Endothelial cell of umbilical vein (primary cell): Measurements from ENCODE around the gene NEMF. TPM values are rescaled to one million over a fixed set of nuclear protein-coding genes. Genes with fewer than 3 reads are reported as not detected.

Experiments
- BruUV-seq: library from RNA; stranded (reverse); fragments of 400-500 nt; replicated peaks from 2 replicates; lab custom pipeline; 2021; lab: Mats Ljungman, UMichigan
- CTCF ChIA-PET: fragments of 300-600, 350-600 bp; sonication (Branson Sonifier 250); formaldehyde crosslinking; loops from one replicate; lab custom pipeline; 2021; ENCODE audit warnings: antibody characterized with exemption, inconsistent platforms; lab: Charles Lee
- POLR2A ChIA-PET: fragments of 300-600, 350-600 bp; sonication (Branson Sonifier 250); formaldehyde crosslinking; loops from one replicate; lab custom pipeline; 2021; ENCODE audit warnings: antibody characterized with exemption, inconsistent platforms; lab: Charles Lee
- DNase-seq: peaks from one replicate; pipeline ENCODE4 v3.0.0-alpha.2; 2011; ENCODE audit warnings: low read depth, low spot score
- FAIRE-seq: peaks from 2 replicates; lab custom pipeline; 2011; peaks lifted over from hg19 to GRCh38; lab: Jason Lieb, UNC
- H2AFZ ChIP-seq: 2 replicates; pipeline ENCODE4 v1.6.0; 2012; ENCODE audit warnings: low read depth, low read length, control low read depth, inconsistent platforms
- H3K27ac ChIP-seq: 2 replicates; pipeline ENCODE4 v1.5.1; 2011; ENCODE audit warnings: low read depth, mild to moderate bottlenecking, control low read depth, low read length, moderate library complexity; ENCODE audit not compliant: insufficient read depth
- H3K27me3 ChIP-seq, 2 experiments: 2 replicates each; pipeline versions ENCODE4 v1.6.0 to v1.6.1; 2011; ENCODE audit warnings: low read length in 2 of 2, mixed read lengths in 1 of 2; ENCODE audit not compliant: control insufficient read depth in 2 of 2, insufficient read depth in 2 of 2
- H3K36me3 ChIP-seq, 2 experiments: 2 replicates in 1 of 2; 3 replicates in 1 of 2; pipeline ENCODE4 v1.5.1; 2011; ENCODE audit warnings: low read length in 2 of 2, mild to moderate bottlenecking in 1 of 2, moderate library complexity in 1 of 2; ENCODE audit not compliant: control insufficient read depth in 2 of 2, insufficient read depth in 2 of 2; ENCODE audit errors: extremely low read depth in 1 of 2
- H3K4me1 ChIP-seq: 3 replicates; pipeline ENCODE4 v1.5.1; 2011; ENCODE audit warnings: mild to moderate bottlenecking, low read length; ENCODE audit not compliant: control insufficient read depth, insufficient read depth; ENCODE audit errors: extremely low read depth
- H3K4me2 ChIP-seq: 2 replicates; pipeline ENCODE4 v1.6.1; 2011; ENCODE audit warnings: low read length, control low read depth, mixed read lengths; ENCODE audit not compliant: insufficient read depth
- H3K4me3 ChIP-seq, 3 experiments: fragments of 200-600 bp in 1 of 3; sonication (generic), shearing (Covaris generic) in 1 of 3; replicated peaks in 1 of 3; 2 replicates each; pipeline ENCODE4 v1.5.1; 2011 to 2016; ENCODE audit warnings: control low read depth in 3 of 3, low read length in 3 of 3, mild to moderate bottlenecking in 2 of 3, inconsistent platforms in 1 of 3, low read depth in 1 of 3, moderate library complexity in 1 of 3; ENCODE audit not compliant: insufficient read depth in 1 of 3
- H3K79me2 ChIP-seq: 2 replicates; pipeline ENCODE4 v1.6.0; 2012; ENCODE audit warnings: low read length, inconsistent platforms; ENCODE audit not compliant: control insufficient read depth, insufficient read depth
- H3K9ac ChIP-seq: replicated peaks from 2 replicates; pipeline ENCODE3; 2011; ENCODE audit warnings: low read length, control low read depth; ENCODE audit not compliant: insufficient read depth; ENCODE audit errors: extremely low read depth
- H3K9me1 ChIP-seq: replicated peaks from 3 replicates; pipeline ENCODE4 v1.6.0; 2011; ENCODE audit warnings: mild to moderate bottlenecking, low read length; ENCODE audit not compliant: control insufficient read depth, insufficient read depth; ENCODE audit errors: extremely low read depth
- H3K9me3 ChIP-seq: replicated peaks from 2 replicates; pipeline ENCODE4 v1.5.1; 2012; ENCODE audit warnings: low read length, inconsistent platforms; ENCODE audit not compliant: control insufficient read depth, insufficient read depth
- H4K20me1 ChIP-seq: replicated peaks from 2 replicates; pipeline ENCODE3; 2011; ENCODE audit warnings: mild to moderate bottlenecking, low read length; ENCODE audit not compliant: control insufficient read depth, insufficient read depth; ENCODE audit errors: extremely low read depth
- EZH2 ChIP-seq: IDR thresholded peaks from 2 replicates; pipeline ENCODE4 v1.6.1; 2012; ENCODE audit warnings: borderline replicate concordance, low read depth, mild to moderate bottlenecking, moderate library complexity, low read length, inconsistent platforms; ENCODE audit not compliant: severe bottlenecking
- FOS ChIP-seq: IDR thresholded peaks from 2 replicates; pipeline ENCODE4 v1.6.1; 2011; ENCODE audit warnings: mild to moderate bottlenecking, low read length, moderate library complexity, borderline replicate concordance; ENCODE audit not compliant: insufficient read depth
- GATA2 ChIP-seq: IDR thresholded peaks from 2 replicates; pipeline ENCODE4 v1.7.0; 2011; ENCODE audit warnings: low read depth, mild to moderate bottlenecking, moderate library complexity, mixed read lengths, low read length; ENCODE audit not compliant: insufficient read length, insufficient read depth
- JUN ChIP-seq: IDR thresholded peaks from 2 replicates; pipeline ENCODE4 v1.6.1; 2011; ENCODE audit warnings: borderline replicate concordance, low read depth; ENCODE audit not compliant: insufficient read length, insufficient read depth
- MYC ChIP-seq: IDR thresholded peaks from one replicate; pipeline ENCODE4 v1.6.1; 2011; ENCODE audit warnings: mild to moderate bottlenecking, low read depth, low read length
- POLR2A ChIP-seq: IDR thresholded peaks from 2 replicates; pipeline ENCODE4 v1.6.1; 2012; ENCODE audit warnings: low read depth, mild to moderate bottlenecking, control low read depth, low read length
- POLR2AphosphoS5 ChIP-seq: IDR thresholded peaks from 2 replicates; pipeline ENCODE4 v1.6.1; 2012; ENCODE audit warnings: low read depth, mild to moderate bottlenecking, control low read depth, low read length, moderate library complexity; ENCODE audit not compliant: insufficient read depth
- dilution Hi-C: fragments of 300-500 bp; cut with MboI; formaldehyde crosslinking; loops from one replicate; pipeline ENCODE4 v1.15.0; 2019; ENCODE audit warnings: low sequenced_read_pairs; ENCODE audit not compliant: extremely low pct_ligation_motif_present
- intact Hi-C: fragments of 100-400 bp; cut with micrococcal nuclease; formaldehyde crosslinking; loops from one replicate; pipeline ENCODE4 v1.10.0; 2022
- polyA plus RNA-seq, 4 experiments: library from polyadenylated mRNA; depleted of rRNA in 3 of 4; stranded (reverse) in 3 of 4; unstranded in 1 of 4; fragments of >200 nt; gene quantifications; 2 replicates each; pipeline versions ENCODE4 v1.2.1 to v1.2.3, GENCODE V29; 2011 to 2012; ENCODE audit warnings: missing spikeins in 1 of 4
- total RNA-seq: library from RNA; stranded (reverse); gene quantifications from 2 replicates; pipeline ENCODE4 v1.2.3, GENCODE V29; 2021
- TF ChIP-seq, protein P1 (sequence below): IDR thresholded peaks from 2 replicates; pipeline ENCODE4 v1.6.1; 2011; ENCODE audit not compliant: insufficient read depth, insufficient read length
- TF ChIP-seq, protein P2 (sequence below), 2 donors: IDR thresholded peaks; 1 replicate in 1 of 2; 2 replicates in 1 of 2; pipeline ENCODE4 v1.5.1; 2011; ENCODE audit warnings: low read length in 2 of 2, mild to moderate bottlenecking in 2 of 2, moderate library complexity in 2 of 2, control low read depth in 1 of 2, inconsistent platforms in 1 of 2, low read depth in 1 of 2; ENCODE audit not compliant: insufficient read depth in 1 of 2; ENCODE audit errors: extremely low read depth in 1 of 2

NEMF gene
- total and polyA plus RNA-seq, 2 donors (not counting 3 experiments of a cell fraction or from before 2014, with no cell fraction given) = 12.2 to 71.4 TPM

GRCh38 chr14:49755378-49755777 is 97.2 kb downstream of the NEMF start:
- dilution Hi-C loops = no loop called here
- no peak overlapping the region for H3K4me3 ChIP-seq
- no peak overlapping the region for H3K9ac ChIP-seq

DNA sequence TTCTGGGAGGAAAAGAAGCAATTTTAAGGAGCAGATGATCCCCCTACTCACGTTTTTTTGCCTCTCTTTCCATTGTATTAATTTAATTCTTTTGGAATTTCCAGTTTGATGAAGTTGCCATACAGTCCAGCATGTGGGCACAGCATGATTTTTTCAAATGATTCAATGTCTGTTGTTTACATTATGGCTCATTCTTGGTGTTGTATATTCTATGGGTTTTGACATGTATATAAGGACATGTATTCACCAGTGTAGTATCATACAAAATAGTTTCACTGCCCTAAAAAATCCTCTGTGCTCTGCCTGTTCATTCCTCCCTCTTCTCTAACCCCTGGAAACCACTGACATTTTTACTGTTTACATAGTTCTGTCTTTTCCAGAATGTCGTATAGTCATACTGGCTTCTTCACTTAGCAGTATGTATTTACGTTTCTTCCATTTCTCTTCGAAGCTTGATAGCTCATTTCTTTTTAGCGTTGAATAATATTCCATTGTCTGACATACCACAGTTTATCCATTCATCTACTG is 98.0 kb downstream of the NEMF start:
- DNase-seq (no peak), FAIRE-seq (no peak)
- Histone ChIP-seq H3K27ac (no peak overlapping the region), H3K79me2 (no peaks in the 10 kb centered on the region), H3K9me1 (no peaks in the 10 kb centered on the region), H3K36me3 (no peaks in the 10 kb centered on the region), H3K4me3 (no peak overlapping the region), H2AFZ (no peak overlapping the region), H3K9me3 (no peaks in the 10 kb centered on the region), H3K4me1 (no peaks in the 10 kb centered on the region), H3K9ac (no peak overlapping the region), H3K4me2 (no peak overlapping the region), H4K20me1 (no peaks in the 10 kb centered on the region), H3K27me3 (no peaks in the 10 kb centered on the region)
- ChIA-PET CTCF (no interaction called here), POLR2A (no interaction called here)
- no peak for TF ChIP-seq POLR2A
- no peak for TF ChIP-seq POLR2AphosphoS5
- TF ChIP-seq EZH2 = no peak
- no peak for TF ChIP-seq FOS
- TF ChIP-seq, protein P1, sequence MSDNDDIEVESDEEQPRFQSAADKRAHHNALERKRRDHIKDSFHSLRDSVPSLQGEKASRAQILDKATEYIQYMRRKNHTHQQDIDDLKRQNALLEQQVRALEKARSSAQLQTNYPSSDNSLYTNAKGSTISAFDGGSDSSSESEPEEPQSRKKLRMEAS = no peak
- TF ChIP-seq JUN = no peak
- TF ChIP-seq MYC = no peak
- TF ChIP-seq, protein P2, sequence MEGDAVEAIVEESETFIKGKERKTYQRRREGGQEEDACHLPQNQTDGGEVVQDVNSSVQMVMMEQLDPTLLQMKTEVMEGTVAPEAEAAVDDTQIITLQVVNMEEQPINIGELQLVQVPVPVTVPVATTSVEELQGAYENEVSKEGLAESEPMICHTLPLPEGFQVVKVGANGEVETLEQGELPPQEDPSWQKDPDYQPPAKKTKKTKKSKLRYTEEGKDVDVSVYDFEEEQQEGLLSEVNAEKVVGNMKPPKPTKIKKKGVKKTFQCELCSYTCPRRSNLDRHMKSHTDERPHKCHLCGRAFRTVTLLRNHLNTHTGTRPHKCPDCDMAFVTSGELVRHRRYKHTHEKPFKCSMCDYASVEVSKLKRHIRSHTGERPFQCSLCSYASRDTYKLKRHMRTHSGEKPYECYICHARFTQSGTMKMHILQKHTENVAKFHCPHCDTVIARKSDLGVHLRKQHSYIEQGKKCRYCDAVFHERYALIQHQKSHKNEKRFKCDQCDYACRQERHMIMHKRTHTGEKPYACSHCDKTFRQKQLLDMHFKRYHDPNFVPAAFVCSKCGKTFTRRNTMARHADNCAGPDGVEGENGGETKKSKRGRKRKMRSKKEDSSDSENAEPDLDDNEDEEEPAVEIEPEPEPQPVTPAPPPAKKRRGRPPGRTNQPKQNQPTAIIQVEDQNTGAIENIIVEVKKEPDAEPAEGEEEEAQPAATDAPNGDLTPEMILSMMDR (IDR thresholded peaks at IDR 0.05; ENCODE audit: extremely low read depth in 1 of 2, insufficient read depth in 1 of 2, low read depth in 1 of 2, low read length in 2 of 2) = no peak
- no peak for TF ChIP-seq GATA2
- intact Hi-C loops = no loop called here
- dilution Hi-C loops = no loop called here
- BruUV-seq = no TSS peak

More at GRCh38 chr14:49755378-49755777, 97.2 kb downstream of the NEMF start:
- no peaks in the 10 kb centered on the region for H3K9me3 ChIP-seq
- H3K27ac ChIP-seq = no peak overlapping the region
- H3K27me3 ChIP-seq = no peaks in the 10 kb centered on the region
- H3K4me1 ChIP-seq = no peaks in the 10 kb centered on the region
- H3K4me2 ChIP-seq = no peak overlapping the region
- H4K20me1 ChIP-seq = no peaks in the 10 kb centered on the region
- no peaks in the 10 kb centered on the region for H3K36me3 ChIP-seq
- POLR2A ChIA-PET = no interaction called here
- H2AFZ ChIP-seq = no peak overlapping the region
- H3K79me2 ChIP-seq = no peaks in the 10 kb centered on the region
- intact Hi-C loops = no loop called here
- no peak for FAIRE-seq
- H3K9me1 ChIP-seq = no peaks in the 10 kb centered on the region
- no TSS peak for BruUV-seq
- DNase-seq = no peak
- TF ChIP-seq JUN = no peak
- no peak for TF ChIP-seq GATA2
- no peak for TF ChIP-seq POLR2AphosphoS5
- TF ChIP-seq MYC = no peak
- TF ChIP-seq, protein P2 (IDR thresholded peaks at IDR 0.05; ENCODE audit: extremely low read depth in 1 of 2, insufficient read depth in 1 of 2, low read depth in 1 of 2, low read length in 2 of 2) = no peak
- CTCF ChIA-PET = no interaction called here
